GM19351 (cell line): Measurements from ENCODE around the gene UBR2.
"Not testable (repeated sequence)": the region's sequence is repeated elsewhere in the genome, so short reads cannot be mapped to it uniquely, and the experiment has no call there.

Experiments used
- ATAC-seq: cut with Tn5 transposase; IDR thresholded peaks from one replicate; pipeline ENCODE4 v1.9.1; 2021; ENCODE audit warnings: mild to moderate bottlenecking, moderate library complexity; ENCODE audit not compliant: unreplicated experiment

Gene UBR2

DNA sequence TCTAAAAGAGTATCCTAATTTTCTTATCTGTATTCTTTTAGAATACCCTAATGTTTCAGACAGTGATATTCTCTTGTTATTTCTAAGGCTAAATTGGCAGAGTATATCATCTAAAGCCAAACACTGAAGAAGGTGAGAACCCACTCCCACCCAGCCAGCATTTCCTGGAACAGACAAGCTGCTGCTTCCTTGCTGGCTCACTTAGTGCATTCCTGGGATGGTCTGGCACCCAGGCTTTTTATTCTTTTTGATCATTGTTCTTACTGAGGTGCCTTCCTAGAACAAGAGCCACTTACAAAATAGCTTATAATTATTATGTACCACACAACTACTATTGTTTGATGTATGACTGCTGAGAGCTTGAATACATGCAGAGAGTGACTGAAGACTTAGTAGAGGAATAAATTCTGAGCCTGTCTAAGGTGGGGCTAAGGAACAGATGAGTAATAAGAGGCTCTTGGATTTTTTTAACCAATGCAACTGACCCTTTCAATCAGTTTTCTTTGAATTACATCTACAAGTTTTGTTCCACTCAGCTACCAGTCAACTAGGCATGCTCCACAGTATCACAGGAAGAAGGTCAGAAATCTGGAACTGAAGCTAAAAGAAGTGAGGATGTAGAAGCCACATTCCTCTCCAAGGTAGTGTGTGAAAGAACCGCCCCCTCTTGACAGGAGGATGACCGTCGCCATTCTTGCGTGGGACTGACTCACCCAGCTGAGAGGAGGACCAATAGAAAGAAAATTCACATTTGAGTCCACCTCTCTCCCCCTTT lies 128.5 kb downstream of the UBR2 start:
- ATAC-seq: no peak

DNA sequence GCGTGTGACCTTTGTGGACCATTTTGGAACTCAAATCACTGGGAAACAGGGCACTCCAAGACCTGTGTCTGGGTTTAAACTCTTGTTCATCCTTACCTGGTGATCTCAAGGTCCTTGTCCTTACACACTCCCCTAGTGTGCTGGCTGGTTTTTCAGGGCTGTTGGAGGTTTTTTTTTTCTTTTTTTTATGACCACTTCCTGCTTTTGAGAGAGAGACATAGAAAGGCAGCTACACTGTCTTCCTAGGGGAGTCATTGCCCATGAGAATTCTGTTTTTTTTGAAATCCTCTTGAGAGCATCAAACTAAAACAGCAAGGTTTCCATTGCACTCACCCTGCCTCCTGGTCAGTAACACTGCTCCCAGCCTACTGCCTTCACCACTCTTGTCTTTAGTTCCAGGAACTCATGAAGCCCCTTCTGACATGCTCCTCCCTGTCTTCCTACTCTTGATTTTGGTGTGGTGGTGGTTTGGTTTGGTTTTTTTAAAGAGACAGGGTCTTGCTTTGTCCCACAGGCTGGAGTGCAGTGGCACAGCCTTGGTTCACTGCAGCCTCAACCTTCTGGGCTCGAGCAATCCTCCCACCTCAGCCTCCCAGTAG lies 130.0 kb downstream of the UBR2 start:
- ATAC-seq: no peak

DNA sequence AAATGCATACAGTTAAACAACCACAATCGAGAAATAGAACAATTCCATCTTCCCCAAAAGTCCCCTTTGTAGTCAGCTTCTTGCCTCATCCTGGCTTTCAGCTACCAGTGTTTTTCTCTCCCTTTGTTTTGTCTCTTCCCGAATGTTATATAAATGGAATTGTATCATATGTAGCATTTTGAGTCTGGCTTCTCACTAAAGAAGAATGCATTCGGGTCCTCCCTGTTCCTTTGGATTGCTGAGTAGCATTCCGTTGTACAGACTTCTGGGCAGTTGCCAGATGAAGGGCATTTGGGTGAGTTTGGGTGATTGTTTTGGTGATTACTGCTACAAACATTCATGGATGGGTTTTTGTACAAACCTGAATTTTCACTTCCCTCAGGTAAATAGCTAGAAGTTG lies 130.8 kb downstream of the UBR2 start:
- no peak for ATAC-seq

DNA sequence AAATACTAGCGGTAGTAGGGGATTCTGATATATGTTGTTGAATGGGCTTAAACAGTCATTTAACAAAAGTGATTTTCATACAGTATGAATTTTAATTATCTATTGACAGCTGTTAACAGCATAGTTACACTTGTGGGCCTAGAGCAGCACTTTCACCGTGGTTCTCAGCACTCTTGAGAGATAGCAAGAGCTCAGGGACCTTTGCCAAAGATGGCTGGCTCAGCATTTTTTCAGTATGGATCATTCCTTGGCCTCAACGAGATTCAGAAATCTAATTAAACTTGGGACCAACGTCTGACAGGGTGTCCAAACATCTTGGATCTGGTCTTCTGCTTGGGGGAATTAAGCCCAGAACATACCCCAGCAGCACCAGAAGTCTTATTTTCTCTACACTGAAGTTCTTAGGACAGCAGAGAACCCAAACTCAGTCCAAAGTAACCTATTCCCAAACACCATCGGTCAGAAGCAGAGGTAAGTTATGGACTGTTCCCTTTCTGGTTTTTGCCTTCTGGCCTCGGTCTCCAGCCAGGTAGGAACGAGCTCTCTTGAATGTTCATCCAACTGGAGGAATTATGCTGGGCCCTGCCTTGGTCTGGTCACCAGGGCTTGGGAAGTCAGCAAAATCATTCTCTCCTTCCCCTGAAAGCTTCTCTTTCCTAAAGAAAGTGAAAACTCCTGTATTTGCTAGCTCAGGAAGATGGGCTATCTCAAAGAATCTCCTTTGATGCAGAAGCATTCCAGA lies 132.9 kb downstream of the UBR2 start:
- ATAC-seq: no peak

DNA sequence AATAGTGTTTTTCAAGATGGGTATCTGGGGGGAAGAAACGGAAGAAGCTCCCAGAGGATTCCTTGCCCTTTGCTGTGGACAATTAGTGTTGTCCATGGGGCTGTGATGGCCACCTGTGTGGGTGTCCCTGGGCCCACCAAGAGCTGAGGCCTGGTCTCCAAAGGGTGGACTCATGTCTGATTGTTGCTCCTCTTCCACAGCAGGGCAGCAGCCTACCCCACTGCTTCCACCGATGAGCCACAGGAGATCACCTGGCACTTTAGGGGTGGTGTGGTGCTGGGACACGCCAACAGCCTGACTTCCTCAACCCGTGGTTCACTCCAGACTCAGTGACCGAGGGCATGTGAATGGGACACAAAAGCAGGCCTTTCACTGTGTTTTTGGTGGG lies 133.4 kb downstream of the UBR2 start:
- ATAC-seq: no peak

DNA sequence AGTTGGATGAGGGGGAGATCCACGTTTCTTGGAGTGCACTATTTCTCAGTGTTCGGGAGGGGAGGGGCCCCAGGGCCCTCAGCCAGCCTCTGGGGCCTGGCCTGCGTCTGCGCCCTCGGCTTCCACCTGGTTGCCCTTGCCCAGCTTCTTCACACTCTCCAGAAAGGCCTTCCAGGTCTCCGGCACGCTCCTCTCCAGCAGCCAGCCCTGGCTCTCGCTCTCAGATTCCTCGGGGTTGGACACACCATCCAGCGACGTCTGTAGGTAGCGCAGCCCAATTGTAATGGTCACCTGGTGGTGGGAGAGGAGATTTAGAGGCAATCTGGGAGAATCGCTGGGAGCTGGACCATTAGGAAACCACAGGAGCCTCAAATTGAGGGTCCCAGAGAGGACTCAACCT lies 134.4 kb downstream of the UBR2 start:
- no peak for ATAC-seq

DNA sequence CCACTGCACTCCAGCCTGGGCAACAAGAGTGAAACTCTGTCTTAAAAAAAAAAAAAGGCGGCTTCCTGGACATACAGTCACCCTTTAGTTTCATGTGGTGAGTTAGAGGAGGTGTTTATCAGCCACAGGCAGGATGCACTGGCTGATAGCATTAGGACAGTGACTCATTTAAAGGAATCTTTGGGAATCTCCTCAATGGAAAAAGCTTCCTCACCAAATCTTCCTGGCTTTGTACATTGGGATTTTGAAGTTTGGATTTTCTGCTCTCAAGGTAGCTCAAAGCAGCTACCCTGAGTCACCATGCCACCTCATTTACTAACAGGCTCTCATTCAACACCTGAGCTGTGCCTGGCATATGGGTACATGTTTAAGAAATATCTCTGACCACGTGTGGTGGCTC lies 138.4 kb downstream of the UBR2 start:
- no peak for ATAC-seq

DNA sequence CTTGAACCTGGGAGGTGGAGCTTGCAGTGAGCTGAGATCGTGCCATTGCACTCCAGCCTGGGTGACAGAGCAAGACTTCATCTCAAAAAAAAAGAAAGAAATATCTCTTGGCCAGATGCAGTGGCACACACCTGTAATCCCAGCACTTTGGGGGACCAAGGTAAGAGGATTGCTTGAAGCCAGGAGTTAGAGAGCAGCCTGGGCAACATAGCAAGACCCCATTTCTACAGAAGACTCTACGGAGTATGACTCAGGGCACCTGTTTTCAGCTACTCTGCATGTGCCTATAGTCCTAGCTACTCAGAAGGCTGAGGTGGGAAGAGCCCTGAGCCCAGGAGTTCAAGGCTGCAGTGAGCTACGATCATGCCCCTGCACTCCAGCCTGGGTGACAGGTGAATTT lies 139.0 kb downstream of the UBR2 start:
- ATAC-seq: not testable (repeated sequence)

DNA sequence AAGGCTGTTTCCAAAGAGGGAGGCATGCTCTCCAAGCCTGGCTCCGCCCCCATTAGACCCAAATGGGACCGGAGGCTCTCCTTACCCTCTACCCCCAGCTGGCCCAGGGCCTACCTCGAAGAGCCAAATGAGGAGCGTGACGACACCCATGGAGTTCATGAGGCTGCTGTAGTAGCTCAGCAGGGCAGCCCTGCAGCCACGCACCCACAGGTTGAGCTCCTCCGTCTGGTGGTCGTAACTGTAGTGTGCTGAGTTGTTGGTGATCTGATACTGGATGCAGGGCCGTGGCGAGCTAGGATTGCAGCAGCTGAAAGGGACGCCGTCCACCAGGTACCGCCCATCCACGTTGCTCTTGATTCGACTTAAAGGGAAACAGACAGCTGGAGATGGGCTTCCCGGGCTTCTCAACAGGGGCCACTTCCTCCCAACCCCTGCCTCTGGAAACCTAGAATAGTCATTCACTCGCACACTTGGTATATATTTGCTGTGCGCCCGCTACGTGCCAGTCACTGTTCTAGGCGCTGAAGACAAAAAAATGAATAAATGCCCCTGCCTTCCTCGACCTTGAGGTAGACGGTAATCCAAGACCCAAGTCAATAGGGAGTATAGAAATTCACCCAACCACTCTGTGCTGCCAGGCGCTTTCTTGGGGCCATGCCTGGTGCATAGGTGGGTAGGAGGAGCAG lies 140.6 kb downstream of the UBR2 start:
- no peak for ATAC-seq

DNA sequence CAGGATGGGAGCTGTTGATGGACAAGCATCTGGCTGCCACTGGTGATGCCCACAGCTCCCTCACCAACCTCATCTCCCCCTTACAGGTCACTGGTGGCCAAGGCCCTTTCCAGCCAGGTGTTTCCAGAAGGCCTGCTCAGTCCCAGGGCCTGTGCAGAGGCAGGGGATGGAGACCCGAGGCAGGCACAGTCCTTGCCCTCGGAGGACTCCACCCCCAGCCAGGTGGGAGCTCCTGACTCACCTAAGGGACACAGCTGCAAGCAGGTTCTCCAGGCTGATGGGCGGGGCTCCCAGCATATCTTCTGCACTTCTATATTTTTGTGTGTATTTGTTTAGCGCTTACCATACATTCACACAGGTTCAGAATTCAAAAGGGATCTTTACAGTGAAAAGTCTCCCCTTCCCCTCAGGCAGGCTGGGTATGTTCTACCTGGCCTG lies 141.1 kb downstream of the UBR2 start:
- ATAC-seq: no peak

DNA sequence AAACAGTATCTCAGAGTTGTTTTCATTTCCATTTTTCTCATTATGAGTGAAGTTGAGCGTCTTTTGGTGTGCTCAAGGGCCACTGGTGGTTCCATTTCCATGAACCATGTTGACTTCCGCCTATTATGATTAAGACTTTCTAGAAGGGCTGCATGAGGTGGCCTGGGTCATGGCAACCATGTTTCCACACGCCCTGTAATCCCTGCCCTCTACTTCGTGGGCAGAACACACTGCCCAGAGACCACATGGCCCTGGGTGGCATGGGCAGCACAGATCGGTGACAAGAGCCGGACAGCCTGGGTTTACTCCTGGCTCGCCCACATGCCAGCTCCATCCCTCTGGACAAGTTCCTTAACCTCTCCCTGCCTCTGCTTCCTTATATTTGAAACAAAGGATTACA lies 143.8 kb downstream of the UBR2 start:
- no peak for ATAC-seq

DNA sequence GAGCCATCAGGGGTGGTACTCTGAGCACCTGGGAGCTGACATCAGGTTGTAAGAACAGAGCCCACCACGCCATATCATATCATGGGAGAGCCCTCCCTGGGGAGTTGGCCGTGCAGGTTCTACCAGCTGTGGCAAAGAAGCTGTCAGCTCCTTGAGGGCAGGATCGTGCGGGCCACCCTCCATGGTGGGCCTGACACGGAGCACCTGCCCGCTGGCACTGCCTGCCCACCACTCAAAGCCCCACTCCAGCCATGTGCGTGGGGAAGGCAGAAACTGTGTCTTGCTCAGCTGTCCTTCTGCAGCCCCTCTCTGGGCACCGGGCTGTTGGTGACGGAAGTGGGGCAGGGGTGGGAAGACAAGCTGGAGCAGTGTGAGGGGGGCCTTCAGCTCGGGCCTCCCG lies 144.3 kb downstream of the UBR2 start:
- ATAC-seq: no peak

DNA sequence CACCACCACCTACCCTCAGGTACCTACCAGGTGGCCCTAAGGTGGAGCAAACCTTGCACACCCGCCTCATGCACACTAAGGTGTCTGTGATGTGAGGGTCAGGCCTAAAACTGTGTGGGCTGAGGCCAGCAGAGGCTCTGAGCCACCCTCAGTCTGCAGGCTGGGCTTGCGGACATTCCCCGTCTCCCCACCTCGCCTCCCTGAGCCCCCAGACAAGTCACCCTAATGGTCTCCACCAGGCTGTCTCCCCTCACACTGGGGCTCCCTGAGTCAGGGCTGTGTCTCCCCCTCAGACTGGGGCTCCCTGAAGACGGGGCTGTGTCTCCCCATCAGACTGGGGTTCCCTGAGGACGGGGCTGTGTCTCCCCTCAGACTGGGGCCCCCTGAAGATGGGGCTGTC lies 146.0 kb downstream of the UBR2 start:
- no peak for ATAC-seq

DNA sequence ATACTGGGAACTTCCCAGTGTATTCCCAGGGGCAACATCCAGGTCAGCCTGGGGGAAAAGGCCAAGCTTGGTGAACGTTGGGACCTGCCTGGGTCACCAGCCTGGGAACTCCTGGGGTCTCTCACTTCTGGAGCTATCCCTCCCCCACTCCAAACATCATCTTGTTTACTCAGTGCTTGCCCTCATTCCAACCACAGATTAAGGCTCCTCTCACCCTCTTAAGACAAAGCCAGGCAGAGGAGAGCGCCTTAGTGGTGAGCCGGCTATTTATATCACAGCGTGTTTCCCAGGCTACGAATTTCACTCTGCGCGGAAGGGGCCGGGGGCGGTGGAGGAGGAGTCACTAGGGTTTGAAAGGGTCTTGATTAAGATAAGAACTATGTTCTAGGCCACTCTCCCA lies 146.5 kb downstream of the UBR2 start:
- no peak for ATAC-seq

DNA sequence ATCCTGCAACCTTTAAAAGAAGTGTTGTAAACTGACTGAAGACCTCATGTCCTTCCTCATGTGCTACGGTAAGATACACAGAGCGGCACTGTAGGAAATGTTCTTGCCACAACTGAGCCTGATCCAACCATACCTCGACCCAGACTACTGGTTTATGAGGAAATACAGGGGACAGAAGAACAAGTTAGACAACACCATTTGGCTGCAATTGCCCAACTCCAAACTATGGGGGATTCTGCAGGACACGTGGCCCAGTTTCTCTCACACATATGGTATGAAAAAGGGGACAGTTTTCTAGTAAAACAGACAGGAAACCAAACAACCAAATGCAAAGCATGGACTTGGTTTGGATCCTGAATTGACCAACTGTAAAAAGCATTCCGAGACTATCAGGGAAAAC lies 148.1 kb downstream of the UBR2 start:
- no peak for ATAC-seq

DNA sequence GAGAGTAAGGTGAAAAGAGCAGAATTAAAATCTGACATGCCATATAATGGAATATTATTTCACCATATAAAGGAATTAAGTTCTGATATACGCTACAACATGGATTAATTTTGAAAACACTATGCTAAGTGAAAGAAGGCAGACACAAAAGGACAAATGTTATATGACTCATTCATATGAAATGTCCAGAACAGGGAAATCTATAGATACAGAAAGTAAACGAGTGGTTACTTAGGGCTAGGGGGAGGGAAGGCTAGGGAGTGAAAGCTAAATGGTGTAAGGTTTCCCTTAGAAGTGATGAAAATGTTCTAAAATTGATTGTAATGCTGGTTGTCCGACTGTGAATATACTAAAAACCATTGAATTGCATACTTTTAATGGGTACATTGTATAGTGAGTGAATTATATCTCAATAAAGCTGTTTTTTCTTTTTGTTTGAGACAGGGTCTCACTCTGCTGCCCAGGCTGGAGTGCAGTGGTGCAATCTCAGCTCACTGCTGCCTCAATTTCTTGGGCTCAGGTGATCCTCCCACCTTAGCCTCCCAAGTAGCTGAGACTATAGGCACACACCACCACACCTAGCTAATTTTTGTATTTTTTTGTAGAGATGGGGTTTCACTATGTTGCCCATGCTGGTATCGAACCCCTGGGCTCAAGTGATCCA lies 150.4 kb downstream of the UBR2 start:
- no peak for ATAC-seq

DNA sequence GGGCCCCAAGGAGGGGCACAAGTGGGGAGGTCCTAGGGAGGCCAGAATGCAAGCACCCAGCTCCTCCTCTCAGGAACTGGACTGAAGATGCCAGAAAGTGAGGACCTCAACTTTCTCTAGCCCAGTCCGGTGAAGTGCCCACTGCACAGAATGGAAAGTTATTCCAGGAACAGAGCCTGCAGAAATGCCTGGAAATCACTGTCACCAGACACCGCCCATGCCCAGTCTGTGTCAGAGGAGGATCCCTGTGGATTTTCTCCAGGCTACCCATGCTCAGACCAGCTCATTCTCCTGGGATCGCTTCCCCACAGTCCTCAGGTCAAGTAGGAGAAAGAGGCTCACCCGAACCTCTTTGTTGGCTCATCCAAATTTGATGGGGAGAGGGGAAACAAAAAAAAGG lies 152.0 kb downstream of the UBR2 start:
- no peak for ATAC-seq

DNA sequence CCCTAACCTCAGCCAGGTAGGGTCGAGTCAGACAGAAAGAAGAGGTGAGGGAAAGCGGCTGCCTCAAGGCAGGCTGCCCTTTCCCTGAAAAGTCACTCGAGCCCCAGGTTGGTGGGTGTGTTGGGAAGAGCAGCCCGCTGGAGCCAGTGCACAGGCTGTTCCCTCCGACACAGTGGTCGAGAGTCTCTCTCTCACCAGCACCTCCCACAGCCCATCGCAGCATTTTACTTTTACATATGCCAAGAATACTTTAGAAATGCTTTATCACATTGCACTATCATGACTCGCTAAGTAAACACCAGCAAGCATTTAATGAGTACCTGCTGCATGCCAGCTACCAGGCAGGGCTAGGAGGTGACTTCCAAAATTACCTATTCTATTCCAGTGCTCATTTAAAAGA lies 156.9 kb downstream of the UBR2 start:
- ATAC-seq: no peak

DNA sequence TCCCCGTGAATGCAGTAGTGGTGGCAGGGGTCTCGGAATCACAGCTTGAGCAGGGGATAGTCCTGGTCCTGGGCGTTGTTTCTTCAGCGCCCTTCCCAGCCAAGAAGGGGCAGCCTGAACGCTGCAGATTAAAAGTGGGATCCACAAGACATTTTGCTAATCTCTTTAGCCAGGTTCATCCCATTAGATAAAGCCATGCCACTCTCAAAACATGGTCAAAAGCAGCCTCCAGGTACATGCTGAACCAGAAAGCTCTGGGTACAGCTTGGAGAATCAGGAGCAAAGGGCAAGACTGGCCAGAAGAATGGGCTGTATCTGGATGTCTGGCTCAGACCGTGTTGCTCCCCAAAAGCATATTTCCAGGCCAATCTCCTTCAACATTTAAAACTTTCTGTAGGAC lies 158.7 kb downstream of the UBR2 start, which contains the start of gene PRPH2:
Gene PRPH2 (minus strand): TSS at position 101 of the 400 bp plus-strand sequence. CDS start 263 bp downstream, outside the sequence.
- no peak for ATAC-seq

DNA sequence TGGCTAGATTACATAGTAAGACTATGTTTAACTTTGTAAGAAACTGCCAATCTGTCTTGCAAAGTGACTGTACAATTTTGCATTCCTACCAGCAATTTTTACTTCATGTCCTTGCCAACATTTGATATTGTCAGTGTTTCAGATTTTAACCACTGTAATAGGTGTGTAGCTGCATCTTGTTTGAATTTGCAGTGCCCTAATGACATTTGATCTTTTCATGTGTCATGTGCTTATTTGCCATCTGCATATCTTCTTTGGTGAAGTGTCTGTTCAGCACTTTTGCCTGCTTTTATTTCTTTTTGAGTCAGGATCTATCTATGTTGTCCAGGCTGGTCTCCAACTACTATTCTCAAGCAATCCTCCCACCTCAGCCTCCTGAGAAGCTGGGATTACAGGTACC lies 161.0 kb downstream of the UBR2 start:
- ATAC-seq: no peak

DNA sequence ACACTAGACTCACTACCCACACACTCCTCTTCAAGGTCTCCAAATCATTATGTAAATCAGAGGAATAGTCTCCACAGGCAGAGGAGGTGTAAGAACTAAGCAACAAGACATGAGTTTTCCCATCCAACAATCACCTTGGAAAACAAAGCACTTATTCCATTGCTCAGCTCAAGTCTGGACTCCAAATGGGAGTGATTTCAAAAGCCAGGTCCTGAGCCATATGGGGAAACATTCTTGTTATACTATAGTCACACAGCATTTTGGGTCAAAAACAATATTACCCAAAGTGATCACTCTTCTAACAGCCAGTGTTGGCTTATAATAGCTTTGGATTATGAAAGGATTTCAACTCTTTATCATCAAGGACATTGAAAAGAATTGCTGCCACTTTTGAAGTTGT lies 162.2 kb downstream of the UBR2 start:
- no peak for ATAC-seq
